Spleen (tissue), 7 donors: ENCODE results near the gene CNPY1.

Experiments
- POLR2AphosphoS5 ChIP-seq, 3 donors: sonication (generic); formaldehyde crosslinking; IDR thresholded peaks; one replicate each; pipeline ENCODE4 v1.5.1; 2017; ENCODE audit warnings: antibody characterized with exemption in 3 of 3
- TF ChIP-seq, protein P1 (sequence below), 11 experiments: fragments of 200-600 bp in 7 of 11; fragments of 450-650 bp in 4 of 11; sonication (generic) in 4 of 11; IDR thresholded peaks in 8 of 11; conservative IDR thresholded peaks in 3 of 11; 1 replicate in 7 of 11; 2 replicates in 4 of 11; pipeline versions ENCODE4 v1.4.0 to v1.8.0; 2016 to 2021; ENCODE audit warnings: antibody characterized with exemption in 11 of 11, inconsistent platforms in 4 of 11, mild to moderate bottlenecking in 1 of 11
- donor health status: DM: no; HTN: no; CAD: no; lungs with moderate emphysema.
- donor health status: DM: no; HTN: no; CAD: no.
- donor health status: DM: no; HTN: no; CAD: no.

DNA sequence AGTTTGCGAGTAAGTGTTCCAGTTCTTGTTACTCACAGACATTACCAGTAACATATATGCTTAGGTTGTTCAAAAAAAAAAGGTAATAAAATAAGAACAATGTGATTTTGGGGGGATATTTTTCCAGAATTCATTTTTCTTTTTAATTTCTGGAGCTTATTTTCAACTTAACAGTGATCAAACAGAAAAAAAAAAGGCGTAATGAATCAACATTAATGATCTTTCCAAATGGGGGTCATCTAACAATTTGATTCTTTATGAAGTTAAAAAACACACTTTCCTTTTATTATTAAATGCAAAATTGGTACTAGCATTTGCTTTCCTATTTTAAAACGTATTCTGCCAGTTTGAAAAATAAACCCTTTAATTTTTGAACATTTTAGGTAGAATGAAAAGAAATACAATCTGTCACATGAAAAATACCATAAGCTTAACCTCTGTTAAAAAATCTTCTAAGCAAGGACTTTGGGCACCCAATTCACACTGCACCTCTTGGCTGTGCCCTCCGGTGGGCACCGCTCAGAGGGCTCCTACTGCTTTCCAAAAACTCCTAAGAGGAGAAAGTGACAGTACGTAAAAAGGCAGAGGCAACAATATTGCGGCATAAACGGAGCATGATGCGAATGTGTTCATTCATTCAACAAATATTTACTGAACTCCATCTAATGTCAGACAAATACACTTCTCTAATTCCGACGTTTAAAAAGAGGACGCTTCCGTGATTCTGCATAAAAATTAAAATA lies 32.6 kb downstream of the CNPY1 start:
- TF ChIP-seq, protein P1, sequence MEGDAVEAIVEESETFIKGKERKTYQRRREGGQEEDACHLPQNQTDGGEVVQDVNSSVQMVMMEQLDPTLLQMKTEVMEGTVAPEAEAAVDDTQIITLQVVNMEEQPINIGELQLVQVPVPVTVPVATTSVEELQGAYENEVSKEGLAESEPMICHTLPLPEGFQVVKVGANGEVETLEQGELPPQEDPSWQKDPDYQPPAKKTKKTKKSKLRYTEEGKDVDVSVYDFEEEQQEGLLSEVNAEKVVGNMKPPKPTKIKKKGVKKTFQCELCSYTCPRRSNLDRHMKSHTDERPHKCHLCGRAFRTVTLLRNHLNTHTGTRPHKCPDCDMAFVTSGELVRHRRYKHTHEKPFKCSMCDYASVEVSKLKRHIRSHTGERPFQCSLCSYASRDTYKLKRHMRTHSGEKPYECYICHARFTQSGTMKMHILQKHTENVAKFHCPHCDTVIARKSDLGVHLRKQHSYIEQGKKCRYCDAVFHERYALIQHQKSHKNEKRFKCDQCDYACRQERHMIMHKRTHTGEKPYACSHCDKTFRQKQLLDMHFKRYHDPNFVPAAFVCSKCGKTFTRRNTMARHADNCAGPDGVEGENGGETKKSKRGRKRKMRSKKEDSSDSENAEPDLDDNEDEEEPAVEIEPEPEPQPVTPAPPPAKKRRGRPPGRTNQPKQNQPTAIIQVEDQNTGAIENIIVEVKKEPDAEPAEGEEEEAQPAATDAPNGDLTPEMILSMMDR (IDR thresholded peaks at IDR 0.05 in 8 of 11, conservative IDR thresholded peaks at IDR 0.05 in 3 of 11) = no peak
- no peak for TF ChIP-seq POLR2AphosphoS5 (IDR thresholded peaks at IDR 0.05)
